Body of pancreas (tissue), 4 donors: Measurements from ENCODE around the gene TRIB2. TPM values are rescaled to one million over a fixed set of nuclear protein-coding genes. Genes with fewer than 3 reads are reported as not detected.

Experiments
- ATAC-seq: fragments of 150-250 bp; one replicate; pipeline ENCODE4 v1.9.1; 2016
- DNase-seq, 4 donors: peaks; one replicate each; pipeline ENCODE4 v3.0.0-alpha.2; 2019
- H3K27ac ChIP-seq, 4 donors: fragments of 200-600 bp; sonication (generic); 1 replicate in 3 of 4; 2 replicates in 1 of 4; pipeline versions ENCODE4 v1.5.1 to v1.6.1; 2016 to 2019; ENCODE audit warnings: mild to moderate bottlenecking in 1 of 4, mixed read lengths in 1 of 4, moderate library complexity in 1 of 4
- H3K27me3 ChIP-seq, 2 donors: fragments of 200-600 bp; sonication (generic); one replicate each; pipeline ENCODE4 v1.6.0; 2016; ENCODE audit warnings: mild to moderate bottlenecking in 1 of 2
- H3K36me3 ChIP-seq, 2 donors: fragments of 200-600 bp; sonication (generic); replicated peaks in 1 of 2; 2 replicates each; pipeline ENCODE4 v1.5.1; 2016; ENCODE audit warnings: low read depth in 2 of 2; ENCODE audit not compliant: insufficient read depth in 1 of 2
- H3K4me1 ChIP-seq: fragments of 200-600 bp; sonication (generic); one replicate; pipeline ENCODE4 v1.6.0; 2016
- H3K4me3 ChIP-seq, 2 donors: fragments of 200-600 bp; sonication (generic); 1 replicate in 1 of 2; 2 replicates in 1 of 2; pipeline ENCODE4 v1.5.1; 2016 to 2019
- H3K9me3 ChIP-seq, 3 donors: fragments of 200-600 bp; sonication (generic); 1 replicate in 2 of 3; 2 replicates in 1 of 3; pipeline ENCODE4 v1.5.1; 2016
- POLR2A ChIP-seq, 3 donors: fragments of 450-650 bp; IDR thresholded peaks; one replicate each; pipeline ENCODE4 v1.6.1; 2016; ENCODE audit warnings: antibody characterized with exemption in 3 of 3, mild to moderate bottlenecking in 2 of 3
- WGBS, 2 donors: methylation state at CpG; one replicate each; pipeline ENCODE4 v1.1.5; 2017; 5-methylcytosine and 5-hydroxymethylcytosine counted together
- intact Hi-C: fragments of 100-400 bp; cut with DNase I; formaldehyde crosslinking; loops from one replicate; pipeline ENCODE4 v1.15.1; 2023
- total RNA-seq, 2 donors: library from RNA; depleted of rRNA; stranded (reverse); fragments of >200 nt; gene quantifications; one replicate each; pipeline ENCODE4 v1.1.0, GENCODE V29; 2016
- TF ChIP-seq, protein P1 (sequence below), 7 experiments: fragments of 450-650 bp in 4 of 7; fragments of 200-600 bp in 3 of 7; sonication (generic) in 3 of 7; IDR thresholded peaks; one replicate each; pipeline ENCODE4 v1.5.1; 2016 to 2019; ENCODE audit warnings: antibody characterized with exemption in 7 of 7

TRIB2 gene
- total RNA-seq, 2 donors from 2014 or later = 49.3 to 99.2 TPM

- DNase-seq = no peak
- TF ChIP-seq, protein P1, sequence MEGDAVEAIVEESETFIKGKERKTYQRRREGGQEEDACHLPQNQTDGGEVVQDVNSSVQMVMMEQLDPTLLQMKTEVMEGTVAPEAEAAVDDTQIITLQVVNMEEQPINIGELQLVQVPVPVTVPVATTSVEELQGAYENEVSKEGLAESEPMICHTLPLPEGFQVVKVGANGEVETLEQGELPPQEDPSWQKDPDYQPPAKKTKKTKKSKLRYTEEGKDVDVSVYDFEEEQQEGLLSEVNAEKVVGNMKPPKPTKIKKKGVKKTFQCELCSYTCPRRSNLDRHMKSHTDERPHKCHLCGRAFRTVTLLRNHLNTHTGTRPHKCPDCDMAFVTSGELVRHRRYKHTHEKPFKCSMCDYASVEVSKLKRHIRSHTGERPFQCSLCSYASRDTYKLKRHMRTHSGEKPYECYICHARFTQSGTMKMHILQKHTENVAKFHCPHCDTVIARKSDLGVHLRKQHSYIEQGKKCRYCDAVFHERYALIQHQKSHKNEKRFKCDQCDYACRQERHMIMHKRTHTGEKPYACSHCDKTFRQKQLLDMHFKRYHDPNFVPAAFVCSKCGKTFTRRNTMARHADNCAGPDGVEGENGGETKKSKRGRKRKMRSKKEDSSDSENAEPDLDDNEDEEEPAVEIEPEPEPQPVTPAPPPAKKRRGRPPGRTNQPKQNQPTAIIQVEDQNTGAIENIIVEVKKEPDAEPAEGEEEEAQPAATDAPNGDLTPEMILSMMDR (IDR thresholded peaks at IDR 0.05) = no peak
- no peak for TF ChIP-seq POLR2A (IDR thresholded peaks at IDR 0.05)
- ATAC-seq = no peak
- Histone ChIP-seq H3K36me3 (no peaks in the 10 kb centered on the region), H3K27ac (no peak overlapping the region), H3K4me1 (peaks cover 15% of the 10 kb centered on the region), H3K9me3 (no peaks in the 10 kb centered on the region), H3K4me3 (no peak overlapping the region), H3K27me3 (no peaks in the 10 kb centered on the region)
- intact Hi-C loops = no loop called here
- 78 to 85% methylated on average over 7 of the region's 7 CpGs for WGBS, 2 donors
These were observed 29.9 kb upstream of the TRIB2 start for GRCh38 chr2:12686708-12687283.

DNA sequence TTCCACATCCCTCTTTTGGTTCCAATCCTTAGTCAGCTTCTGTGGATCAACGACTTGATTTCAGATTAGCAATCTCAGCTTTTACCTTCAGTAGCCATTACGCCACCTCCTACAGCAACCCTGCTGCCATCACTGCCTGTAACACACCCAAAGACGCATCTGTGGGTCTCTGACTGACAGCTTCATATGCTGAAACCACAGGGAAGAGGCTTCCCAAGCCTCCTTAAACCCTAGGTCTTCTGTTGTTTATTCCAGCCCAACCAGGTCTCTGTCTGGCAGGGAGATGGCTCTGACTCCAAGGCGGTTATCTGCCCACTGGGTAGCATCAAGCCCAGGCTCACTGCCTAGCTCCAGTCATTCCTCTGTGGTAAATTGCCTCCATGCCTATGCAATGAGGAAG, 28.6 kb upstream of the TRIB2 start:
- ATAC-seq (no peak), DNase-seq (no peak)
- no peaks in the 10 kb centered on the region for H3K9me3 ChIP-seq
- no peaks in the 10 kb centered on the region for H3K27me3 ChIP-seq
- WGBS, 2 donors = 79 to 84% methylated on average over 4 of the region's 4 CpGs
- TF ChIP-seq, protein P1 (IDR thresholded peaks at IDR 0.05) = no peak
- TF ChIP-seq POLR2A (IDR thresholded peaks at IDR 0.05) = no peak
- no peaks in the 10 kb centered on the region for H3K36me3 ChIP-seq
- peaks cover 15% of the 10 kb centered on the region for H3K4me1 ChIP-seq
- H3K4me3 ChIP-seq = no peak overlapping the region
- no peak overlapping the region for H3K27ac ChIP-seq
- intact Hi-C loops = no loop called here

GRCh38 chr2:12688893-12689292, 27.8 kb upstream of the TRIB2 start:
- H3K4me3 ChIP-seq = no peak overlapping the region
- intact Hi-C loops = no loop called here
- H3K9me3 ChIP-seq = no peaks in the 10 kb centered on the region
- WGBS, 2 donors = 8 to 21% methylated on average over 3 of the region's 3 CpGs
- H3K4me1 ChIP-seq = peaks cover 10% of the 10 kb centered on the region
- no peak overlapping the region for H3K27ac ChIP-seq
- TF ChIP-seq, protein P1 (IDR thresholded peaks at IDR 0.05) = no peak
- no peaks in the 10 kb centered on the region for H3K27me3 ChIP-seq
- no peaks in the 10 kb centered on the region for H3K36me3 ChIP-seq
- DNase-seq = no peak
- no peak for ATAC-seq

DNA sequence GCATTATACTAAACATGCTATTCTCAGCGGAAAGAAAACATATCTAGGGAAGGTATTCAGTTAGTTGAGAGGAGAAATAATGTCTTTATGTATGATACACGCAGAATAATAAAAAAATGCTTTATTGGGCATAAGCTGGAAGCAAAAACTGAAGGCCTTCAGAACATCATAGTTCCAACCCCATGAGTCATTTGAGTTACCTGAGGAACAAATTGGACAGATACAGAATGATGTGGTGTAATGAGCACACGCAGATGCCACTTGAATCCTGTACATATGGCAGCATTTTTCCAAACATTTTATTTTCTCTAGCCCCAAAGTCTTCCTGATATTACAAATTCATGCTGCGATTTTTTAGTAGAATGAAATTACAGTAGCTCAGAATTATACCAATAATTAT, 23.2 kb upstream of the TRIB2 start:
- WGBS, 2 donors = 80 to 92% methylated on average over 4 of the region's 4 CpGs
- no peaks in the 10 kb centered on the region for H3K9me3 ChIP-seq
- H3K27me3 ChIP-seq = no peaks in the 10 kb centered on the region
- no peak for DNase-seq
- peaks cover 10% of the 10 kb centered on the region for H3K4me1 ChIP-seq
- ATAC-seq = no peak
- intact Hi-C loops = no loop called here
- H3K36me3 ChIP-seq = no peaks in the 10 kb centered on the region
- no peak for TF ChIP-seq POLR2A (IDR thresholded peaks at IDR 0.05)
- TF ChIP-seq, protein P1 (IDR thresholded peaks at IDR 0.05) = no peak
- H3K4me3 ChIP-seq = no peak overlapping the region
- no peak overlapping the region for H3K27ac ChIP-seq
